Trophoblast cell (in vitro differentiated cells and primary cell): Measurements from ENCODE around the gene TMEM181.
"Not testable (repeated sequence)": the region's sequence is repeated elsewhere in the genome, so short reads cannot be mapped to it uniquely, and the experiment has no call there.

Experiments used
- DNase-seq, 2 donors: peaks; one replicate each; pipeline ENCODE4 v3.0.0-alpha.2; 2016
- H2AFZ ChIP-seq: 2 replicates; pipeline ENCODE4 v1.6.1; 2013; ENCODE audit warnings: low read length, moderate library complexity, mild to moderate bottlenecking; ENCODE audit not compliant: insufficient read depth, poor library complexity
- H2AK5ac ChIP-seq: 2 replicates; pipeline ENCODE4 v1.6.1; 2013; ENCODE audit warnings: mild to moderate bottlenecking, low read length
- H2BK120ac ChIP-seq: 2 replicates; pipeline ENCODE4 v1.6.1; 2013; ENCODE audit warnings: low read length, mild to moderate bottlenecking, moderate library complexity; ENCODE audit not compliant: insufficient read depth, poor library complexity
- H2BK12ac ChIP-seq: 2 replicates; pipeline ENCODE4 v1.6.1; 2013; ENCODE audit warnings: mild to moderate bottlenecking, low read length, moderate library complexity
- H2BK5ac ChIP-seq: 2 replicates; pipeline ENCODE4 v1.6.1; 2013; ENCODE audit warnings: low read length, low read depth, moderate library complexity, mild to moderate bottlenecking; ENCODE audit not compliant: poor library complexity
- H3K14ac ChIP-seq: 2 replicates; pipeline ENCODE4 v1.6.1; 2013; ENCODE audit warnings: mild to moderate bottlenecking, low read length
- H3K18ac ChIP-seq: 2 replicates; pipeline ENCODE4 v1.6.1; 2013; ENCODE audit warnings: mild to moderate bottlenecking, low read length
- H3K23ac ChIP-seq: 2 replicates; pipeline ENCODE4 v1.6.1; 2013; ENCODE audit warnings: low read length
- H3K27ac ChIP-seq: 2 replicates; pipeline ENCODE4 v1.5.1; 2013; ENCODE audit warnings: low read depth, mild to moderate bottlenecking, inconsistent platforms, low read length, moderate library complexity
- H3K27me3 ChIP-seq: 2 replicates; pipeline ENCODE4 v1.6.1; 2013; ENCODE audit warnings: inconsistent platforms, mild to moderate bottlenecking, low read length, moderate library complexity; ENCODE audit not compliant: insufficient read depth
- H3K36me3 ChIP-seq, 2 experiments: 1 replicate in 1 of 2; 2 replicates in 1 of 2; pipeline ENCODE4 v1.6.1; 2013; ENCODE audit warnings: low read length in 2 of 2, mild to moderate bottlenecking in 2 of 2, moderate library complexity in 1 of 2; ENCODE audit not compliant: insufficient read depth in 2 of 2, control insufficient read depth in 1 of 2
- H3K4ac ChIP-seq: 2 replicates; pipeline ENCODE4 v1.6.1; 2013; ENCODE audit warnings: low read depth, mild to moderate bottlenecking, low read length, moderate library complexity
- H3K4me1 ChIP-seq, 2 experiments: 1 replicate in 1 of 2; 2 replicates in 1 of 2; pipeline ENCODE4 v1.6.1; 2013; ENCODE audit warnings: low read length in 2 of 2, mild to moderate bottlenecking in 2 of 2, moderate library complexity in 1 of 2; ENCODE audit not compliant: insufficient read depth in 2 of 2, control insufficient read depth in 1 of 2
- H3K4me2 ChIP-seq: 2 replicates; pipeline ENCODE4 v1.6.1; 2013; ENCODE audit warnings: inconsistent platforms, mild to moderate bottlenecking, low read length, moderate library complexity
- H3K4me3 ChIP-seq: 2 replicates; pipeline ENCODE4 v1.5.1; 2013; ENCODE audit warnings: mild to moderate bottlenecking, low read depth, low read length, inconsistent platforms
- H3K79me1 ChIP-seq: one replicate; pipeline ENCODE4 v1.6.1; 2013; ENCODE audit warnings: low read length
- H3K79me2 ChIP-seq: 2 replicates; pipeline ENCODE4 v1.6.1; 2013; ENCODE audit warnings: low read length, mild to moderate bottlenecking; ENCODE audit not compliant: control insufficient read depth, insufficient read depth, poor library complexity
- H3K9ac ChIP-seq: 2 replicates; pipeline ENCODE4 v1.6.1; 2013; ENCODE audit warnings: mild to moderate bottlenecking, low read length
- H3K9me3 ChIP-seq: 2 replicates; pipeline ENCODE4 v1.6.1; 2013; ENCODE audit warnings: low read depth, mild to moderate bottlenecking, control low read depth, inconsistent platforms, low read length; ENCODE audit not compliant: insufficient read depth
- H4K12ac ChIP-seq: 2 replicates; pipeline ENCODE4 v1.6.1; 2013; ENCODE audit warnings: low read depth, mild to moderate bottlenecking, low read length, moderate library complexity
- H4K8ac ChIP-seq: 2 replicates; pipeline ENCODE4 v1.6.1; 2013; ENCODE audit warnings: low read depth, mild to moderate bottlenecking, low read length, moderate library complexity
- H4K91ac ChIP-seq: one replicate; pipeline ENCODE4 v1.6.1; 2013; ENCODE audit warnings: low read depth, mild to moderate bottlenecking, low read length, moderate library complexity
- WGBS: extraction: QIAGEN DNeasy Blood & Tissue Kit; methylation state at CpG from one replicate; pipeline ENCODE4 v1.1.7; 2013; ENCODE audit warnings: missing lambda C conversion rate; ENCODE audit not compliant: insufficient read length, insufficient coverage; ENCODE audit errors: extremely low coverage; 5-methylcytosine and 5-hydroxymethylcytosine counted together

The TMEM181 gene

DNA sequence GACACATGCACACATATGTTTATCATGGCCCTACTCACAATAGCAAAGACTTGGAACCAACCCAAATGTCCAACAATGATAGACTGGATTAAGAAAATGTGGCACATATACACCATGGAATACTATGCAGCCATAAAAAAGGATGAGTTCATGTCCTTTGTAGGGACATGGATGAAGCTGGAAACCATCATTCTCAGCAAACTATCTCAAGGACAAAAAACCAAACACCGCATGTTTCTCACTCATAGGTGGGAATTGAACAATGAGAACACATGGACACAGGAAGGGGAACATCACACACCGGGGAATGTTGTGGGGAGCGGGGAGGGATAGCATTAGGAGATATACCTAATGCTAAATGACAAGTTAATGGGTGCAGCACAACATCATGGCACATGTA, 117.2 kb downstream of the TMEM181 start:
- not testable (repeated sequence) for H3K79me2 ChIP-seq, H3K27ac ChIP-seq, H3K4ac ChIP-seq, H2AFZ ChIP-seq, H3K14ac ChIP-seq, H4K12ac ChIP-seq, H3K36me3 ChIP-seq, H4K8ac ChIP-seq, H2AK5ac ChIP-seq, H3K9me3 ChIP-seq, H3K23ac ChIP-seq, H3K4me2 ChIP-seq, H4K91ac ChIP-seq, H3K9ac ChIP-seq, H3K4me3 ChIP-seq, H3K18ac ChIP-seq, H2BK120ac ChIP-seq, H3K79me1 ChIP-seq, H2BK5ac ChIP-seq, DNase-seq, H3K4me1 ChIP-seq, H3K27me3 ChIP-seq, H2BK12ac ChIP-seq
- no CpG with 5 or more reads among the region's 3 CpGs for WGBS

DNA sequence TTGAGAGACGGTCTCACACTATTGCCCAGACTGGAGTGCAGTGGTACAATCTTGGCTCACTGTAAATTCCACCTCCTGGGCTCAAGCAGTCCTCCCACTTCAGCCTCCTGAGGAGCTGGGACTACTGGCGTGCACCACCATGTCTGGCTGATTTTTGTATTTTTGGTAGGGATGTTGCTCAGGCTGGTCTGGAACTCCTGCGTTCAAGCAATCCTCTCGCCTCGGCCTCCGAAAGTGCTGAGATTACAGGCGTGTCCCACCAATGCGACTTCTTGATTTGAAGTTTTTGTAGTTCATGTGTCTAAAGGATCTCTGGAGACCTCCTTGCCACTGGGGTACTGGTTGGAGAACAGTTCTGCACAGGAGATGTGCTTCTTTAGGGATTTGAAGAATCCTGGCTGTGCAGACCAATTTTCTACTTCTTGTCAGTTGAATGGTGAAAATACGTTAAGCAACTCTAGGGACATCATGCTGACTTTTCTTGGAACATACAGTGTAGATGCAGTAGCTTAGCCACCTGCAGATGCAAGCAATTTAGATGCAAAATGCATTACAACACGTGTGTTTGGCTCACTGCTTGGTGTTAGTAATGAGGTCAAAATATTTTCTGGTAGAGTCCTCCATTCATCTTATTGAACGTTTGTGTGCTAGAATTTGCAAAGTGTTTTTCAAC, 118.2 kb downstream of the TMEM181 start:
- peaks cover 2% of the 10 kb centered on the region for H3K9me3 ChIP-seq
- H3K4me1 ChIP-seq = no peaks in the 10 kb centered on the region
- H3K79me1 ChIP-seq = no peaks in the 10 kb centered on the region
- no peak overlapping the region for H3K4me3 ChIP-seq
- H4K91ac ChIP-seq = no peak overlapping the region
- no peak overlapping the region for H3K18ac ChIP-seq
- H2AFZ ChIP-seq = no peak overlapping the region
- no peak overlapping the region for H4K12ac ChIP-seq
- no peak overlapping the region for H3K27ac ChIP-seq
- no peaks in the 10 kb centered on the region for H3K27me3 ChIP-seq
- H3K4me2 ChIP-seq = no peak overlapping the region
- no peak overlapping the region for H2BK120ac ChIP-seq
- no peak overlapping the region for H2AK5ac ChIP-seq
- no peaks in the 10 kb centered on the region for H3K79me2 ChIP-seq
- no peak overlapping the region for H3K14ac ChIP-seq
- H4K8ac ChIP-seq = no peak overlapping the region
- no peak for DNase-seq
- H2BK12ac ChIP-seq = no peak overlapping the region
- no peaks in the 10 kb centered on the region for H3K36me3 ChIP-seq
- no peak overlapping the region for H3K4ac ChIP-seq
- no peak overlapping the region for H2BK5ac ChIP-seq
- no CpG with 5 or more reads among the region's 11 CpGs for WGBS
- no peak overlapping the region for H3K9ac ChIP-seq
- H3K23ac ChIP-seq = no peak overlapping the region

DNA sequence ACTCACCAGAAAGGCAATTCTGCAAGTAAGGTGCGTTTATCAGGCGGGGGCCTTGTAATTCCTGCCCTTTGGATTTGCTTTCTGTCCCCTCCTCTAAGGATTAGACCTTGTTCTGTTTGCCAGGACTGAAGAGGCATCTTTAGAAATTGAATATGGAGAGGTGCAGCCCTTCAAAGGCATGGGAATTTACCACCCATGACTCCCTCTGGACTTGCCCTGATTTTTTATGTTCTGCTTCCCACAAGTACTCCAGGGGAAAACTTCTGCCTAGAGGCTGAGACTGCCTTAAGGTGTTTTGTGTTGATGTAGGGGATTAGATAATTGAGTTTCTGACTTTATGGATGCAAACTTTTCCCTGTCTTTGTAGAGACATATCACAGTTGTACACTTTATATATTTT, 120.1 kb downstream of the TMEM181 start:
- Histone ChIP-seq H3K4ac (no peak overlapping the region), H3K27ac (no peak overlapping the region), H2BK120ac (no peak overlapping the region), H2BK12ac (no peak overlapping the region), H2AFZ (no peak overlapping the region), H4K12ac (no peak overlapping the region), H3K27me3 (no peaks in the 10 kb centered on the region), H3K9ac (no peak overlapping the region), H3K18ac (no peak overlapping the region), H2AK5ac (no peak overlapping the region), H4K8ac (no peak overlapping the region), H3K9me3 (peaks cover 2% of the 10 kb centered on the region), H3K79me1 (no peaks in the 10 kb centered on the region), H3K14ac (no peak overlapping the region), H3K36me3 (no peaks in the 10 kb centered on the region), H3K4me1 (no peaks in the 10 kb centered on the region), H3K79me2 (no peaks in the 10 kb centered on the region), H3K23ac (no peak overlapping the region), H3K4me3 (no peak overlapping the region), H2BK5ac (no peak overlapping the region), H4K91ac (no peak overlapping the region), H3K4me2 (no peak overlapping the region)
- no CpG with 5 or more reads among the region's 2 CpGs for WGBS
- DNase-seq = no peak

DNA sequence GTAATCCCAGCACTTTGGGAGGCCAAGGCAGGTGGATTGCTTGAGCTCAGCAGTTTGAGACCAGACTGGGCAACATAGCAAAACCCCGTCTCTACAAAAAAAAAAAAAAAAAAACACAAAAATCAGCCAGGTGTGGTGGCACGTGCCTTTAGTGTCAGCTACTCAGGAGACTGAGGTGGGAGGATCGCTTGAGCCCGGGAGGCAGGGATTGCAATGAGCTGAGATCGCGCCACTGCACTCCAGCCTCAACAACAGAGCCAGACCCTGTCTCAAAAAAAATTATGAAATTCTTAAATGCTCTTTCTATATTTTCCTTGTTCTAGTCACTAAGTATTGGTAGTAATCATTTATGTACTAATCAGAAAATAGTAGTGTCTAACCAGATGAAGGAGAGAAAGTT, 120.6 kb downstream of the TMEM181 start:
- no peak for DNase-seq
- Histone ChIP-seq H3K4me1 (no peaks in the 10 kb centered on the region), H3K79me1 (no peaks in the 10 kb centered on the region), H3K9ac (no peak overlapping the region), H4K91ac (no peak overlapping the region), H4K12ac (no peak overlapping the region), H3K27me3 (no peaks in the 10 kb centered on the region), H3K27ac (no peak overlapping the region), H3K36me3 (no peaks in the 10 kb centered on the region), H2BK120ac (no peak overlapping the region), H2BK5ac (no peak overlapping the region), H3K9me3 (peaks cover 2% of the 10 kb centered on the region), H3K4me2 (no peak overlapping the region), H3K4me3 (no peak overlapping the region), H2AK5ac (no peak overlapping the region), H3K14ac (no peak overlapping the region), H3K23ac (no peak overlapping the region), H3K4ac (no peak overlapping the region), H2AFZ (no peak overlapping the region), H2BK12ac (no peak overlapping the region), H3K18ac (no peak overlapping the region), H3K79me2 (no peaks in the 10 kb centered on the region), H4K8ac (no peak overlapping the region)
- no CpG with 5 or more reads among the region's 6 CpGs for WGBS
